ENCODE results near the gene GPR61. TPM values are rescaled to one million over a fixed set of nuclear protein-coding genes. Genes with fewer than 3 reads are reported as not detected.

Gene GPR61
- total RNA-seq, 1 donor from 2014 or later: 0.07 TPM

Other genes starting within 250 kb of the GPR61 start
- gene MYBPHL, start 232.9 kb upstream of the GPR61 start, total RNA-seq: 0.35 TPM
- 117 TPM for gene SORT1, start 142.0 kb upstream of the GPR61 start, total RNA-seq
- gene PSMA5, start 113.4 kb upstream of the GPR61 start, total RNA-seq: 50.8 TPM
- 30.4 TPM for gene SYPL2, start 73.3 kb upstream of the GPR61 start, total RNA-seq
- gene ATXN7L2, start 56.0 kb upstream of the GPR61 start, total RNA-seq: 3.4 TPM
- gene CYB561D1, start 45.8 kb upstream of the GPR61 start, total RNA-seq: 4.3 TPM
- gene AMIGO1, start 30.1 kb upstream of the GPR61 start, total RNA-seq: 18.4 TPM
- 2.2 TPM for gene GNAI3, start 8.7 kb downstream of the GPR61 start, total RNA-seq
- not detected for gene GNAT2, start 79.7 kb downstream of the GPR61 start, total RNA-seq
- 11.0 TPM for gene AMPD2, start 80.0 kb downstream of the GPR61 start, total RNA-seq
- 46.5 TPM for gene GSTM4, start 116.2 kb downstream of the GPR61 start, total RNA-seq
- gene GSTM2, start 128.2 kb downstream of the GPR61 start, total RNA-seq: 83.6 TPM
- not detected for gene GSTM1, start 147.9 kb downstream of the GPR61 start, total RNA-seq
- 2.6 TPM for gene GSTM5, start 172.4 kb downstream of the GPR61 start, total RNA-seq
- 113 TPM for gene GSTM3, start 201.2 kb downstream of the GPR61 start, total RNA-seq
- not detected for gene EPS8L3, start 224.1 kb downstream of the GPR61 start, total RNA-seq